Liver (tissue), 9 donors: Measurements from ENCODE around the gene TMEM98. TPM values are rescaled to one million over a fixed set of nuclear protein-coding genes. Genes with fewer than 3 reads are reported as not detected.
"Not testable (repeated sequence)": the region's sequence is repeated elsewhere in the genome, so short reads cannot be mapped to it uniquely, and the experiment has no call there.

ENCODE experiments used
- DNase-seq: peaks from one replicate; pipeline ENCODE4 v3.0.0-alpha.2; 2017; ENCODE audit warnings: low spot score
- H3K27ac ChIP-seq, 2 donors: one replicate each; pipeline ENCODE4 v1.7.0; 2013; ENCODE audit warnings: inconsistent platforms in 2 of 2, low read length in 2 of 2, control low read depth in 1 of 2, low read depth in 1 of 2, mild to moderate bottlenecking in 1 of 2
- H3K27me3 ChIP-seq, 4 donors: one replicate each; pipeline versions ENCODE4 v1.6.1 to v1.7.0; 2013; ENCODE audit warnings: low read length in 3 of 4, inconsistent platforms in 1 of 4, mild to moderate bottlenecking in 1 of 4, moderate library complexity in 1 of 4; ENCODE audit not compliant: control insufficient read depth in 4 of 4, insufficient read depth in 4 of 4
- H3K36me3 ChIP-seq, 4 donors: one replicate each; pipeline versions ENCODE4 v1.6.1 to v1.7.0; 2013; ENCODE audit warnings: low read length in 3 of 4, mild to moderate bottlenecking in 3 of 4, low read depth in 1 of 4, moderate library complexity in 1 of 4; ENCODE audit not compliant: control insufficient read depth in 4 of 4, insufficient read depth in 3 of 4
- H3K4me1 ChIP-seq, 4 donors: one replicate each; pipeline versions ENCODE4 v1.6.1 to v1.7.0; 2013; ENCODE audit warnings: low read length in 3 of 4, mild to moderate bottlenecking in 3 of 4, moderate library complexity in 1 of 4; ENCODE audit not compliant: control insufficient read depth in 4 of 4, insufficient read depth in 4 of 4
- H3K4me3 ChIP-seq, 3 donors: one replicate each; pipeline versions ENCODE4 v1.6.1 to v1.7.0; 2013; ENCODE audit warnings: low read length in 3 of 3, control low read depth in 1 of 3, low read depth in 1 of 3, mild to moderate bottlenecking in 1 of 3
- H3K9ac ChIP-seq, 2 donors: one replicate each; pipeline ENCODE4 v1.7.0; 2013; ENCODE audit warnings: low read length in 2 of 2, mild to moderate bottlenecking in 2 of 2, moderate library complexity in 2 of 2, control low read depth in 1 of 2, low read depth in 1 of 2
- H3K9me3 ChIP-seq, 4 donors: one replicate each; pipeline versions ENCODE4 v1.6.1 to v1.7.0; 2013; ENCODE audit warnings: low read length in 3 of 4; ENCODE audit not compliant: control insufficient read depth in 4 of 4
- EGR1 ChIP-seq, 2 donors: IDR thresholded peaks; 2 replicates each; pipeline ENCODE4 v1.6.1; 2016 to 2018; ENCODE audit warnings: antibody characterized with exemption in 2 of 2, low read depth in 2 of 2
- FOXA1 ChIP-seq: IDR thresholded peaks from 2 replicates; pipeline ENCODE4 v1.6.1; 2016; ENCODE audit warnings: antibody characterized with exemption
- GABPA ChIP-seq, 2 donors: IDR thresholded peaks in 1 of 2; conservative IDR thresholded peaks in 1 of 2; 2 replicates each; pipeline ENCODE4 v1.6.1; 2016; ENCODE audit warnings: antibody characterized with exemption in 2 of 2, mild to moderate bottlenecking in 1 of 2, moderate library complexity in 1 of 2
- HNF4A ChIP-seq, 2 donors: conservative IDR thresholded peaks; 2 replicates each; pipeline ENCODE4 v1.6.1; 2016; ENCODE audit warnings: antibody characterized with exemption in 2 of 2, mild to moderate bottlenecking in 2 of 2
- HNF4G ChIP-seq: IDR thresholded peaks from 2 replicates; pipeline ENCODE4 v1.6.1; 2016; ENCODE audit warnings: antibody characterized with exemption
- NR2F2 ChIP-seq: IDR thresholded peaks from 2 replicates; pipeline ENCODE4 v1.6.1; 2016; ENCODE audit warnings: antibody characterized with exemption
- RAD21 ChIP-seq, 2 donors: IDR thresholded peaks; 2 replicates each; pipeline ENCODE4 v1.6.1; 2016; ENCODE audit warnings: antibody characterized with exemption in 2 of 2, mild to moderate bottlenecking in 2 of 2
- RXRA ChIP-seq, 2 donors: IDR thresholded peaks; 2 replicates each; pipeline ENCODE4 v1.6.1; 2017 to 2018; ENCODE audit warnings: antibody characterized with exemption in 2 of 2, mild to moderate bottlenecking in 1 of 2
- YY1 ChIP-seq: IDR thresholded peaks from 2 replicates; pipeline ENCODE4 v1.6.1; 2016; ENCODE audit warnings: antibody characterized with exemption, mild to moderate bottlenecking
- WGBS: extraction: QIAGEN DNeasy Blood & Tissue Kit; methylation state at CpG from one replicate; pipeline ENCODE4 v1.1.7; 2013; 5-methylcytosine and 5-hydroxymethylcytosine counted together
- polyA plus RNA-seq, 2 donors: library from polyadenylated mRNA; stranded (reverse) in 1 of 2; unstranded in 1 of 2; fragments of 200-250 nt in 1 of 2; fragments of >200 nt in 1 of 2; fragmentation: Nextera tagmentation in 1 of 2; extraction: Ambion mirVana in 1 of 2; gene quantifications; one replicate each; pipeline versions ENCODE4 v1.2.1 to v1.2.3, GENCODE V29; 2013 to 2015
- total RNA-seq, 2 donors: library from RNA; depleted of rRNA; stranded (reverse); fragments of >200 nt; gene quantifications; one replicate each; pipeline ENCODE4 v1.2.3, GENCODE V29; 2014
- TF ChIP-seq, protein P1 (sequence below): fragments of 150-350 bp; IDR thresholded peaks from 2 replicates; pipeline ENCODE4 v1.5.1; 2017; ENCODE audit warnings: improper control_type of control experiment, low read depth, low read length; ENCODE audit not compliant: missing input control
- TF ChIP-seq, protein P2 (sequence below): IDR thresholded peaks from 2 replicates; pipeline ENCODE4 v1.6.1; 2016; ENCODE audit warnings: antibody characterized with exemption, mild to moderate bottlenecking
- TF ChIP-seq, protein P3 (sequence below): IDR thresholded peaks from 2 replicates; pipeline ENCODE4 v1.6.1; 2016; ENCODE audit warnings: antibody characterized with exemption
- donor health status: healthy.
- donor health status: healthy.
- donor health status: healthy.
- donor health status: healthy.
- donor health status: healthy.

The TMEM98 gene
- total and polyA plus RNA-seq, 4 donors: 7.0 to 17.5 (median 10.7) TPM

DNA sequence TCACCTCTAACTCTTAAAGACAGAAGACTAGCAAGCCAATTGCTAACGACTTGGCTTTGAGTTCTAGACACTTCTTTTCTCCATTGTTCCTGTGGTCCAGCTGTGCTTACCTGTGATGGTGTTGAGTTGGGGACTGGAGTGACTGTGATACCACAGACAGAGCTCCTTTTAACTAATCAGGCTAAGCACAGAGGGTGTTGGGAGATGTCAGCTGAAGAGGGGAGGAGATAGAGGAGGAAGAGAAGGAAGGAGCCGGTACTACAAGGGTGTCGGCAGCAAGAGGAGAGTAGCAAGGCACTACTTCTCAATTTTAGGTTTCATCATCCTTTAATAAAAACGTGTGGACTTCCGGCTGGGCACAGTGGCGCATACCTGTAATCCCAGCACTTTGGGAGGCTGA, 45.9 kb upstream of the TMEM98 start:
- Histone ChIP-seq H3K9me3 (no peaks in the 10 kb centered on the region), H3K27me3 (no peaks in the 10 kb centered on the region), H3K4me1 (peaks cover 0 to 5% (median 2%) of the 10 kb centered on the region in 4 donors), H3K27ac (no peak overlapping the region), H3K4me3 (no peak overlapping the region), H3K36me3 (no peaks in the 10 kb centered on the region), H3K9ac (no peak overlapping the region)
- TF ChIP-seq NR2F2 (no peak), RAD21 (IDR thresholded peaks at IDR 0.05) (no peak), FOXA1 (no peak), YY1 (no peak), HNF4A (conservative IDR thresholded peaks at IDR 0.05) (no peak)
- TF ChIP-seq, protein P1, sequence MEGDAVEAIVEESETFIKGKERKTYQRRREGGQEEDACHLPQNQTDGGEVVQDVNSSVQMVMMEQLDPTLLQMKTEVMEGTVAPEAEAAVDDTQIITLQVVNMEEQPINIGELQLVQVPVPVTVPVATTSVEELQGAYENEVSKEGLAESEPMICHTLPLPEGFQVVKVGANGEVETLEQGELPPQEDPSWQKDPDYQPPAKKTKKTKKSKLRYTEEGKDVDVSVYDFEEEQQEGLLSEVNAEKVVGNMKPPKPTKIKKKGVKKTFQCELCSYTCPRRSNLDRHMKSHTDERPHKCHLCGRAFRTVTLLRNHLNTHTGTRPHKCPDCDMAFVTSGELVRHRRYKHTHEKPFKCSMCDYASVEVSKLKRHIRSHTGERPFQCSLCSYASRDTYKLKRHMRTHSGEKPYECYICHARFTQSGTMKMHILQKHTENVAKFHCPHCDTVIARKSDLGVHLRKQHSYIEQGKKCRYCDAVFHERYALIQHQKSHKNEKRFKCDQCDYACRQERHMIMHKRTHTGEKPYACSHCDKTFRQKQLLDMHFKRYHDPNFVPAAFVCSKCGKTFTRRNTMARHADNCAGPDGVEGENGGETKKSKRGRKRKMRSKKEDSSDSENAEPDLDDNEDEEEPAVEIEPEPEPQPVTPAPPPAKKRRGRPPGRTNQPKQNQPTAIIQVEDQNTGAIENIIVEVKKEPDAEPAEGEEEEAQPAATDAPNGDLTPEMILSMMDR: no peak
- TF ChIP-seq, protein P2, sequence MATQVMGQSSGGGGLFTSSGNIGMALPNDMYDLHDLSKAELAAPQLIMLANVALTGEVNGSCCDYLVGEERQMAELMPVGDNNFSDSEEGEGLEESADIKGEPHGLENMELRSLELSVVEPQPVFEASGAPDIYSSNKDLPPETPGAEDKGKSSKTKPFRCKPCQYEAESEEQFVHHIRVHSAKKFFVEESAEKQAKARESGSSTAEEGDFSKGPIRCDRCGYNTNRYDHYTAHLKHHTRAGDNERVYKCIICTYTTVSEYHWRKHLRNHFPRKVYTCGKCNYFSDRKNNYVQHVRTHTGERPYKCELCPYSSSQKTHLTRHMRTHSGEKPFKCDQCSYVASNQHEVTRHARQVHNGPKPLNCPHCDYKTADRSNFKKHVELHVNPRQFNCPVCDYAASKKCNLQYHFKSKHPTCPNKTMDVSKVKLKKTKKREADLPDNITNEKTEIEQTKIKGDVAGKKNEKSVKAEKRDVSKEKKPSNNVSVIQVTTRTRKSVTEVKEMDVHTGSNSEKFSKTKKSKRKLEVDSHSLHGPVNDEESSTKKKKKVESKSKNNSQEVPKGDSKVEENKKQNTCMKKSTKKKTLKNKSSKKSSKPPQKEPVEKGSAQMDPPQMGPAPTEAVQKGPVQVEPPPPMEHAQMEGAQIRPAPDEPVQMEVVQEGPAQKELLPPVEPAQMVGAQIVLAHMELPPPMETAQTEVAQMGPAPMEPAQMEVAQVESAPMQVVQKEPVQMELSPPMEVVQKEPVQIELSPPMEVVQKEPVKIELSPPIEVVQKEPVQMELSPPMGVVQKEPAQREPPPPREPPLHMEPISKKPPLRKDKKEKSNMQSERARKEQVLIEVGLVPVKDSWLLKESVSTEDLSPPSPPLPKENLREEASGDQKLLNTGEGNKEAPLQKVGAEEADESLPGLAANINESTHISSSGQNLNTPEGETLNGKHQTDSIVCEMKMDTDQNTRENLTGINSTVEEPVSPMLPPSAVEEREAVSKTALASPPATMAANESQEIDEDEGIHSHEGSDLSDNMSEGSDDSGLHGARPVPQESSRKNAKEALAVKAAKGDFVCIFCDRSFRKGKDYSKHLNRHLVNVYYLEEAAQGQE: no peak
- TF ChIP-seq, protein P3, sequence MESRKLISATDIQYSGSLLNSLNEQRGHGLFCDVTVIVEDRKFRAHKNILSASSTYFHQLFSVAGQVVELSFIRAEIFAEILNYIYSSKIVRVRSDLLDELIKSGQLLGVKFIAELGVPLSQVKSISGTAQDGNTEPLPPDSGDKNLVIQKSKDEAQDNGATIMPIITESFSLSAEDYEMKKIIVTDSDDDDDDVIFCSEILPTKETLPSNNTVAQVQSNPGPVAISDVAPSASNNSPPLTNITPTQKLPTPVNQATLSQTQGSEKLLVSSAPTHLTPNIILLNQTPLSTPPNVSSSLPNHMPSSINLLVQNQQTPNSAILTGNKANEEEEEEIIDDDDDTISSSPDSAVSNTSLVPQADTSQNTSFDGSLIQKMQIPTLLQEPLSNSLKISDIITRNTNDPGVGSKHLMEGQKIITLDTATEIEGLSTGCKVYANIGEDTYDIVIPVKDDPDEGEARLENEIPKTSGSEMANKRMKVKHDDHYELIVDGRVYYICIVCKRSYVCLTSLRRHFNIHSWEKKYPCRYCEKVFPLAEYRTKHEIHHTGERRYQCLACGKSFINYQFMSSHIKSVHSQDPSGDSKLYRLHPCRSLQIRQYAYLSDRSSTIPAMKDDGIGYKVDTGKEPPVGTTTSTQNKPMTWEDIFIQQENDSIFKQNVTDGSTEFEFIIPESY: no peak
- 75% methylated on average over 6 of the region's 6 CpGs for WGBS
- DNase-seq: no peak

DNA sequence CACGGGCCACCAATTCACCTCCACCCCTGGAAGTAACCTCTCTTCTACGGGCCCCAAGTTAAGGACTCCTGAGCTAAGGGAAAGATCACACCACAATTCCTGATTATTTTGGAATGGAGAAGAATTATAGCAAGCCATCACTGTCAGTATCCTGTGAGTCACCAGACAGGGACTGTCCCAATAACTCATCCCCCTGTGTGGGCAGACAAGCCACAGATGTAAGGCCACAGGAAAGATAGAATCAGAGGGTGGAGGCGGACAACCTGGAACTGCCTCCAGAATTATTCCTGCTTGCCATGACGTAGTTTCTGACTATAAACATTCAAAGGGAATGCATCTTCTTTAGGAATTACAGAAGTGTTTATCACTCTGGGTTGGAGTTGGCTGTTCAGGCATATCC, 45.2 kb upstream of the TMEM98 start:
- Histone ChIP-seq H3K27me3 (no peaks in the 10 kb centered on the region), H3K4me1 (peaks cover 0 to under 1% (median 0%) of the 10 kb centered on the region in 4 donors), H3K36me3 (no peaks in the 10 kb centered on the region), H3K9me3 (no peaks in the 10 kb centered on the region), H3K9ac (no peak overlapping the region), H3K4me3 (no peak overlapping the region), H3K27ac (no peak overlapping the region)
- TF ChIP-seq, protein P2: no peak
- TF ChIP-seq HNF4A (conservative IDR thresholded peaks at IDR 0.05) (no peak), HNF4G (no peak), YY1 (no peak), GABPA (IDR thresholded peaks at IDR 0.05 in 1 of 2, conservative IDR thresholded peaks at IDR 0.05 in 1 of 2) (no peak), EGR1 (IDR thresholded peaks at IDR 0.05; ENCODE audit: low read depth in 2 of 2) (no peak), FOXA1 (no peak), RXRA (IDR thresholded peaks at IDR 0.05) (no peak)
- TF ChIP-seq, protein P1: no peak
- 88% methylated on average over 4 of the region's 4 CpGs for WGBS
- no peak for DNase-seq

DNA sequence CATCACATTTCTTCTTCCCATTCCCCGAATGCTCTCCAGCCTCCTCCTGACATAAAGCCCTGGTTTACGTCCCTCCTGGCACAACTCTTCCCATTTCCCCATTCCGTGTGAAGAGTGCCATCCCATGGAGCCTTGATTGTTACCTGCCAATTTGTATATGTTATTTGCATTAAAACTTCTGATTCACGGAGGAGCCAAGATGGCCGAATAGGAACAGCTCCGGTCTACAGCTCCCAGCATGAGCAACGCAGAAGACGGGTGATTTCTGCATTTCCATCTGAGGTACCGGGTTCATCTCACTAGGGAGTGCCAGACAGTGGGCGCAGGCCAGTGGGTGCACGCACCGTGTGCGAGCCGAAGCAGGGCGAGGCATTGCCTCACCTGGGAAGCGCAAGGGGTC, 41.0 kb upstream of the TMEM98 start:
- H3K27me3 ChIP-seq, H3K27ac ChIP-seq, H3K9me3 ChIP-seq, H3K4me3 ChIP-seq, H3K9ac ChIP-seq, H3K36me3 ChIP-seq, DNase-seq, H3K4me1 ChIP-seq: not testable (repeated sequence)
- 97% methylated on average over 8 of the region's 16 CpGs for WGBS
